ENCODE data around the gene SERPINB10. TPM values are rescaled to one million over a fixed set of nuclear protein-coding genes. Genes with fewer than 3 reads are reported as not detected.

The SERPINB10 gene
- total RNA-seq, 3 donors from 2014 or later: 0.15 TPM; not detected in 2

- Histone ChIP-seq H3K4me3 (no peak overlapping the region), H3K27ac (no peak overlapping the region), H3K4me1 (no peaks in the 10 kb centered on the region), H3K27me3 (no peaks in the 10 kb centered on the region), H3K9me3 (no peaks in the 10 kb centered on the region), H3K36me3 (no peaks in the 10 kb centered on the region)
- TF ChIP-seq CTCF (IDR thresholded peaks at IDR 0.05) (no peak), POLR2A (IDR thresholded peaks at IDR 0.05) (no peak), POLR2AphosphoS5 (IDR thresholded peaks at IDR 0.05) (no peak)
- intact Hi-C loops (cut with DNase I; ENCODE audit: low total_unique reads): no loop called here
- DNase-seq (ENCODE audit: low spot score in 2 of 2): no peak
These were observed 54.4 kb downstream of the SERPINB10 start for GRCh38 chr18:63962137-63962536.

GRCh38 chr18:63963615-63964256, 56.0 kb downstream of the SERPINB10 start:
- Histone ChIP-seq H3K36me3 (no peaks in the 10 kb centered on the region), H3K4me3 (no peak overlapping the region), H3K9me3 (no peaks in the 10 kb centered on the region), H3K27ac (no peak overlapping the region), H3K27me3 (no peaks in the 10 kb centered on the region), H3K4me1 (no peaks in the 10 kb centered on the region)
- TF ChIP-seq POLR2AphosphoS5 (IDR thresholded peaks at IDR 0.05) (no peak), POLR2A (IDR thresholded peaks at IDR 0.05) (no peak), CTCF (IDR thresholded peaks at IDR 0.05) (peak in 2 of 3 donors; percentile 50 to 52)
- intact Hi-C loops (cut with DNase I; ENCODE audit: low total_unique reads): no loop called here
- no peak for DNase-seq (ENCODE audit: low spot score in 2 of 2)

GRCh38 chr18:63964908-63965307, 57.1 kb downstream of the SERPINB10 start:
- H3K9me3 ChIP-seq: no peaks in the 10 kb centered on the region
- no peaks in the 10 kb centered on the region for H3K36me3 ChIP-seq
- TF ChIP-seq POLR2AphosphoS5 (IDR thresholded peaks at IDR 0.05): no peak
- no peak for TF ChIP-seq POLR2A (IDR thresholded peaks at IDR 0.05)
- no peak for TF ChIP-seq CTCF (IDR thresholded peaks at IDR 0.05)
- no peaks in the 10 kb centered on the region for H3K27me3 ChIP-seq
- peaks cover 0 to 7% of the 10 kb centered on the region in 2 donors for H3K4me1 ChIP-seq
- DNase-seq (ENCODE audit: low spot score in 2 of 2): no peak
- intact Hi-C loops (cut with DNase I; ENCODE audit: low total_unique reads): no loop called here
- no peak overlapping the region for H3K27ac ChIP-seq
- no peak overlapping the region for H3K4me3 ChIP-seq

- DNase-seq (ENCODE audit: low spot score in 2 of 2): no peak
- TF ChIP-seq POLR2A (IDR thresholded peaks at IDR 0.05) (no peak), CTCF (IDR thresholded peaks at IDR 0.05) (no peak), POLR2AphosphoS5 (IDR thresholded peaks at IDR 0.05) (no peak)
- Histone ChIP-seq H3K4me1 (peaks cover 0 to 7% of the 10 kb centered on the region in 2 donors), H3K9me3 (no peaks in the 10 kb centered on the region), H3K4me3 (no peak overlapping the region), H3K27ac (no peak overlapping the region), H3K27me3 (no peaks in the 10 kb centered on the region), H3K36me3 (no peaks in the 10 kb centered on the region)
- intact Hi-C loops (cut with DNase I; ENCODE audit: low total_unique reads): no loop called here
These were observed 58.1 kb downstream of the SERPINB10 start for GRCh38 chr18:63965716-63966330.
